Activated T-cell treated with anti-CD3 and anti-CD28 coated beads, Interleukin-2, amount 50 U/mL, for 24 hours (primary cell): ENCODE data around the gene VGLL2.

Experiments used
- DNase-seq: peaks from one replicate; pipeline ENCODE4 v3.0.0-alpha.2; 2020
- H3K27ac Mint-ChIP-seq: 2 replicates; pipeline ENCODE4 v1.8.0; 2020; ENCODE audit warnings: mild to moderate bottlenecking, mixed read lengths
- H3K27me3 Mint-ChIP-seq: 2 replicates; pipeline ENCODE4 v1.8.0; 2020; ENCODE audit warnings: mixed read lengths
- H3K36me3 Mint-ChIP-seq: 2 replicates; pipeline ENCODE4 v1.8.0; 2020; ENCODE audit warnings: low read depth, mixed read lengths
- H3K4me1 Mint-ChIP-seq: 2 replicates; pipeline ENCODE4 v1.8.0; 2020; ENCODE audit warnings: low read depth, mixed read lengths
- H3K4me3 Mint-ChIP-seq: 2 replicates; pipeline ENCODE4 v1.8.0; 2020; ENCODE audit warnings: mild to moderate bottlenecking, moderate library complexity, mixed read lengths
- H3K9me3 Mint-ChIP-seq: 2 replicates; pipeline ENCODE4 v1.8.0; 2020; ENCODE audit warnings: mixed read lengths

Gene VGLL2

DNA sequence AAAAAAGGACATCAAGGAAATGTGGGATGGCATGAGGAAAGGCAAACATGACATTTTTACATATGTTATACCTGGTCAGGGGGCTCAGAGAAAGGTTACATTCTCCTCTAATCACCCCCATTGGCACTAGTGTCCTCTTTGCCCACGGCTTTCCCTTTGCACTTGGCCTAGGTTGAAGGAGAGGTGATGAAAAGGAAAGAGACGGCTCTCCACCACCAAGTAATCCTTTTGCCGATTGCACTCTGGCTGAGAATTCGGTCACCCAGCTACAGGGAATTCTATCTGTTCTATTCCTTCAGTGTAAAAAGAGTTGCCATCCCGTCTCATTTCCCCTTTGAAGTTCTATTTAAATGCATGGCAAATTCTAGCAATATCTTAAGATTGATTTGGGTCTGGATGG, 10.4 kb downstream of the VGLL2 start:
- no peaks in the 10 kb centered on the region for H3K36me3 Mint-ChIP-seq
- no peaks in the 10 kb centered on the region for H3K9me3 Mint-ChIP-seq
- no peak overlapping the region for H3K27ac Mint-ChIP-seq
- no peak overlapping the region for H3K4me3 Mint-ChIP-seq
- H3K4me1 Mint-ChIP-seq = peaks cover 2% of the 10 kb centered on the region
- peaks cover 63% of the 10 kb centered on the region for H3K27me3 Mint-ChIP-seq
- no peak for DNase-seq

DNA sequence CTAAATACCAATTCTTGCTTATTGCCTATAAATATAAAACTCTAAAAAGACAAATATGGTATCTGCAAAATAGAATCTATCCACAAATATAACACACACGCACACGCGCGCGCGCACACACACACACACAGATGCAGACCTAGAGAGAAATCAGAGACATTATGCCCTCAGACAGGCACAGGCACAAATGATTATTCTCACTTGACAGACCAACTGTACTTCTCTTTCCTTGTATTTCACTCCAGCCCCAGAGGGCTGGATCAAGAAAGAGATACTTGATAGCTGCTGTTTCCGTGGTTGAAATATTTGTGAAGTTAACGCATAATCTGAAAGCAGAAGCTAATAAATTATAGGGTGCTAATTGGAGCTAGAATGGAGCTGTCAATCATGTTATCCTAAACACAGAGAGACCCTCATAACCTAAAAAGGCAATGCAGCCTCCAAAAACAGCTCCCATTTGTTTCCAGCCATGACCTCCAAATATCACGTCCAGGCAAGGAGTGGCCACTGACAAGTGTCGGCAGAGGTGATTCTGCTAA, 11.5 kb downstream of the VGLL2 start:
- Mint-ChIP-seq H3K27me3 (peaks cover 55% of the 10 kb centered on the region), H3K4me3 (no peak overlapping the region), H3K27ac (no peak overlapping the region), H3K4me1 (peaks cover 2% of the 10 kb centered on the region), H3K36me3 (no peaks in the 10 kb centered on the region), H3K9me3 (no peaks in the 10 kb centered on the region)
- no peak for DNase-seq

DNA sequence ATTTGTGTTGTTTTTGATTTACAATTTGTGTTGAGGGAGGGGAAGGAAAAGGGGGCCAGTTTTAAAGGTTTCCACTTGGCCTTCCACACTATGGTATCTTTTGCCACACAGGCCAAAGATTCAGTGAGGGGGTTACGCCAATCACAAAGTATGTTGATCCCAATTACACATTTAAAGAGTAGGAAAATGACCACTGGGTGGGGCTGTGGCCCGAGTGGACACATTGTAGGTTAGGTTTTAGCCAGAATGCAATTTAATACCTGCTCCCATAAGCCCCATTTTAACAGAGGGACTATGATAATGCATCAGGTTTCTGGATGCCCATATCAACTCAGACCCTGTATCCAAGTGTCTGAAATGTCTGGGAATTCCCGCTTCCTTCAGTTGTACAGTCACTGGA, 15.6 kb downstream of the VGLL2 start:
- H3K4me3 Mint-ChIP-seq = no peak overlapping the region
- no peaks in the 10 kb centered on the region for H3K36me3 Mint-ChIP-seq

DNA sequence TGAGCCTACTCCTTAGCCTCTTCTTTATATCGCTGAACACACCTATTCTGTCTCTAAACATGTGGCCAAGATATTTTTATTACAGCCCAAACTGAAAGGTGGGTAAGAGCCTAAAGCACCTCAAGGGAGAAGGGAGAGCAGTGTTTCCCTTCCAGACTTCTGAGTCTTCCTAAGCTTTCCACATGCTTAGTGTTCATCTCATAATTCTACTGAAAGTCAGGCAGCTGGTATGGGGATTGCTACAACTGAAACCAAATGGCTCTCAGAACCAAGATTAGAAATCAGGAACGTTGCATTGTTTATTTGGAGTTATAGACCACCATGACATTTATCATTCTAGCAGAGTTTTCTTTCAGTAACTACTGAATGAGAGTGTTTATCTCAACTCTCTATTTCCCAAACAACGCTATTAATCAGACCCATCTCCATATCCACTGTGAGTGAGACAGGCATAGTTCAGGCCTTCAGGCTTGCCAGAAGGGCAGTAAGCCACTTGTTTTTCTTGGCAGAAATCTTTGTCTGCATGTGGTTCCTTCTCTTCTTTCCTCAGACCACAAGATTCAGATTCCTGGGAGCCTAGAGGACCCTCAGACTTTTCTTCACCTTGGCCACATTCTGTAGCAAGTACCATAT, 22.8 kb downstream of the VGLL2 start:
- Mint-ChIP-seq H3K4me1 (no peaks in the 10 kb centered on the region), H3K27me3 (peaks cover 13% of the 10 kb centered on the region), H3K9me3 (no peaks in the 10 kb centered on the region), H3K4me3 (no peak overlapping the region), H3K36me3 (no peaks in the 10 kb centered on the region), H3K27ac (no peak overlapping the region)
- no peak for DNase-seq

More for the DNA sequence above, 15.6 kb downstream of the VGLL2 start:
- DNase-seq = no peak
- Mint-ChIP-seq H3K27ac (no peak overlapping the region), H3K27me3 (peaks cover 21% of the 10 kb centered on the region), H3K4me1 (no peaks in the 10 kb centered on the region), H3K9me3 (no peaks in the 10 kb centered on the region)

DNA sequence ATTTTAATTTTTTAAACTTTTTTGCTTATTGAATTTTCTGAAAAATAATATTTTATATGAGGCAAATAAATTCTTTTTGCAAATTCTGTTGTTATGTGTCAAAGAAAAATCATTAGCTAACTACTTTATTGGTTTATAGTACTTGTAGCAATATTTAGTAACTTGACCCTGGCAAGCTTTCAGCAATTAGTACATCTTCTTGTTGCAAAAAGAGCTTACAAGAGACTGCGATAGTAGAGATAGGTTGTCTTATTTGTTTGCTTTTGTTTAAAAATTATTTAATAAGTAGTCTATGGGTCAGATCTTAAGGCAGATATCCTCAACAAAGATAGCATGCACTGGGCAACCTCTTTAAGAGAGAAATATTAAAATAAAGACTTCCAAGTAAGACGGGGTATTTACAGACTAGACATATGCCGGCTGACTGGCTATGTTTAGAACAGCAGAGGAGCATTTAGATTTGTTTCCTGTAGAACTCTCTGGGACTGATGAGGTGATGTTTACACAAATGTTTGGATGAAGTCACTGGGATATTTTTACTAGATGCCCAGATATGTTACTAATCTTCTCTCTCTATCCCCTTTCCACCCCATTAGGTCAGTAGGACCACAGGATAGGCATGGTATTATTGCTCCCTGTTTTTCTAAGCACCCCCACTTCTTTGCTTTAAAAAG, 25.0 kb downstream of the VGLL2 start:
- Mint-ChIP-seq H3K27ac (no peak overlapping the region), H3K36me3 (no peaks in the 10 kb centered on the region), H3K4me1 (no peaks in the 10 kb centered on the region)

DNA sequence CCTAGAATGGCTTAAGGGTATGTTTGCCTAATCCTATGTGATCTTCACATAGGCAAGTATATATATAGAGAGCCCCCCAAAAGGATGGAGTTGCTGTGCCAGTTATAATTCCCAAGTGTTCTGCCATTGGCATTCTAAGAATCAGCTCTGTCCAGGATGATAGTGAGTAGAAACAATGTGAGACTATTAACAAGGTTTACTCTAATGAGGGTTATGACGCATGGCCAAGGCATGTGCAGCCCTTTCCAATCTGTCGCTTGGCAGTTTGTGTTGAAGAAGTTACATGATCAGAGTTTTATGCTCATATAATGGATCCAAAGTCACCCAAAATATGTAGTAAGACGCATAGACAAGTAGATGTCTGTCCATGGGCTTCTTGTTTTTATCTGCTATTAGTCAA, 33.6 kb downstream of the VGLL2 start:
- no peaks in the 10 kb centered on the region for H3K4me1 Mint-ChIP-seq
- no peak overlapping the region for H3K4me3 Mint-ChIP-seq
- no peak for DNase-seq
- H3K27me3 Mint-ChIP-seq = peaks cover 5% of the 10 kb centered on the region
- no peaks in the 10 kb centered on the region for H3K36me3 Mint-ChIP-seq
- H3K27ac Mint-ChIP-seq = no peak overlapping the region
- H3K9me3 Mint-ChIP-seq = no peaks in the 10 kb centered on the region

More for the DNA sequence above, 25.0 kb downstream of the VGLL2 start:
- peaks cover 18% of the 10 kb centered on the region for H3K27me3 Mint-ChIP-seq
- H3K4me3 Mint-ChIP-seq = no peak overlapping the region
- no peaks in the 10 kb centered on the region for H3K9me3 Mint-ChIP-seq
- no peak for DNase-seq

DNA sequence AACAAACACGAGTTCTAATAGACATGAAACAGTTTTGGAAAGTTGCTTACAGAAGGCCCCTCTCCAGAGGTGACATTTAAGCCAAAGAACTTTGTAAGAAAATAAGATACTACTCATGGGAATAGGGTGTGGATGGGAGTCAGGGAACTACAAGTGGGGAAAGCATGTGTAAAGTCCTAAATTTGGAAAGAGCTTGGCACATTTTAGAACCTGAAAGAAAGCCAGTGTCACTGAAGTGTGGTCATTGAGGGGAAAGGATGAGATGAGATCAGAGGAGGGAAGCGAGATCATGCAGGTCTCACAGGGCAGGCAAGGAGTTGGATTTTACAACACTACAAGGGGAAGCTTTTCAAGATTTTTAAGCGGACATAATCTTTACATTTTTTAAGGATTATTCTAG, 38.0 kb downstream of the VGLL2 start:
- Mint-ChIP-seq H3K4me3 (no peak overlapping the region), H3K9me3 (no peaks in the 10 kb centered on the region), H3K36me3 (no peaks in the 10 kb centered on the region), H3K27me3 (no peaks in the 10 kb centered on the region), H3K4me1 (no peaks in the 10 kb centered on the region), H3K27ac (no peak overlapping the region)
- no peak for DNase-seq

DNA sequence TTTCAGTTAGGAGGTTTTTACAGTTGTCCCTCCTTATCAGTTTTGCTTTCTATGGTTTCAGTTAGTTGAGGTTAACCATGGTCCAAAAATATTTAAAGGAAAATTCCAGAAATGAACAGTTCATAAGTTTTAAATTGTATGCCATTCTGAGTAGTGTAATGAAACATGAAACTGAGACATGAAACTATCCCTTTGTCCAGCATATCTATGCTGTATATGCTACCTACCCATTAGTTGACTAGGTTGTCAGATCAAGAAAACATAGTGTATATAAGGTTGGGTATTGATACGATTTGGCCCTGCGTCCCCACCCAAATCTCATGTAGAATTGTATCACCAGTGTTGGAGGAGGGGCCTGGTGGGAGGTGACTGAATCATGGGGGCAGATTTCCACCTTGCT, 39.1 kb downstream of the VGLL2 start:
- Mint-ChIP-seq H3K36me3 (no peaks in the 10 kb centered on the region), H3K4me3 (no peak overlapping the region), H3K27ac (no peak overlapping the region), H3K9me3 (no peaks in the 10 kb centered on the region), H3K27me3 (peaks cover 3% of the 10 kb centered on the region), H3K4me1 (no peaks in the 10 kb centered on the region)
- DNase-seq = no peak

DNA sequence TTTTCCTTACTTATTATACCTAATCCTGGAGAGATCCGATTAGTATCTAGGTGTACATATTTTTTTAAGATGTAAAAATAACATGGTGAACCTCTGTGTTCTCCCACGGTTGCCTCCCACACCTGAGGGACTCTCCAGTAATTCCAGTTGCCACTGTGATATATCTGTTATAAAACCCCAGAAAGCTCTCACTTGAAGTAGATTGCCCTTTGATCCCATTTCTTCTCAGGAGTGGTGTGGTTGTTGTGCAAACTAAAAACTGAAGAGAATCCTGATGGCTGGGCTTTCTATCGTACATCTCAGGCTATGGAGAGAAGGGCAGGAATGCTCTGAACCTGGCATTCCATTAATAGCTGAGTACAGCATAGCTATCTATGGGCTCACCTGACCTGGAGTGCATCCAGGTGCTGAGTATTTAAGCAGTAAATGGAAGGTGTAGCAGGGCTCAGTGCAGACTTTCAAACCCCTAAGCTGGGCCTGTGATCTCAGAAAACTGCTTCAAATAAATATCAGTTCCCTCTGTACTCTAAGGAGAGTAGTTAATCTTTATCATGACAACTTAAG, 41.0 kb downstream of the VGLL2 start:
- Mint-ChIP-seq H3K9me3 (no peaks in the 10 kb centered on the region), H3K4me3 (no peak overlapping the region), H3K27me3 (peaks cover 3% of the 10 kb centered on the region), H3K36me3 (no peaks in the 10 kb centered on the region), H3K27ac (no peak overlapping the region), H3K4me1 (no peaks in the 10 kb centered on the region)
- no peak for DNase-seq

DNA sequence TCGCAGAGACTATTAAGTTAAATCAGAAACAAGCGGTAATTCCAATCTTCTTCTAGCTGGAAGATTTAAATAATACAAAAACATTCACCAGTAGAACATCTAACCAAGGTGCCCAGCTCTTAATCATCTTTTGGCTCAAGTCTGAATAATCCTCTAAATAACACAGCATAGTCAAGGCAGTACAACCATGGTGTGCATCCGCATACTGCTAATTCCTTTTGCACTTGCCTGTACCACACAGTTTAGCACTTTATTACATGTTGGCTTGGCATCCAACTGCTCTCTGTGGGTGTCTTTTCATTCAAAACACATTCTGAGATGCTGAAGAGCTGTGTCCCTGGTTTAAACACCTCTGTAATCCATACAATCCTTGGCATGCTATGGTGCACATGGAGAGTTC, 42.3 kb downstream of the VGLL2 start:
- H3K27me3 Mint-ChIP-seq = peaks cover 11% of the 10 kb centered on the region
- H3K36me3 Mint-ChIP-seq = no peaks in the 10 kb centered on the region
- H3K4me3 Mint-ChIP-seq = no peak overlapping the region
- no peaks in the 10 kb centered on the region for H3K4me1 Mint-ChIP-seq
- H3K9me3 Mint-ChIP-seq = no peaks in the 10 kb centered on the region
- no peak overlapping the region for H3K27ac Mint-ChIP-seq
- no peak for DNase-seq

DNA sequence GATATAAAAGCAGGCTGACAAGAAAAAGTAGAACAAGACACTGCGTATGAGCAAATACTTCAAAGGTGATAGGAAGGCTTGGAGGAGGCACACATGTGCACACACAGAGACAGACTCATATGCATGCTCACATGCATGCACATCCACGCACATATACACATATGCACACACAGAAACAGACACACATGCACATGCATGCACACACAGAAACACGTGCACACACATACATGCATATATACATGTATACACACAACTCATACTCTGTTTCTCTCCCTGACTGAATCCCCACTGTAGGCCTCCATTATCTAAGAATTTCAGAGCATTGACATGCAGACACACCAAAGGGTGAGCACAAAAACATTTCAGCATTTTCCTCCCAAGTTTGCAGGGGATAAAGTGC, 43.7 kb downstream of the VGLL2 start:
- no peak overlapping the region for H3K4me3 Mint-ChIP-seq
- H3K36me3 Mint-ChIP-seq = no peaks in the 10 kb centered on the region
- DNase-seq = no peak
- H3K9me3 Mint-ChIP-seq = no peaks in the 10 kb centered on the region
- no peak overlapping the region for H3K27ac Mint-ChIP-seq
- peaks cover 11% of the 10 kb centered on the region for H3K27me3 Mint-ChIP-seq
- no peaks in the 10 kb centered on the region for H3K4me1 Mint-ChIP-seq

DNA sequence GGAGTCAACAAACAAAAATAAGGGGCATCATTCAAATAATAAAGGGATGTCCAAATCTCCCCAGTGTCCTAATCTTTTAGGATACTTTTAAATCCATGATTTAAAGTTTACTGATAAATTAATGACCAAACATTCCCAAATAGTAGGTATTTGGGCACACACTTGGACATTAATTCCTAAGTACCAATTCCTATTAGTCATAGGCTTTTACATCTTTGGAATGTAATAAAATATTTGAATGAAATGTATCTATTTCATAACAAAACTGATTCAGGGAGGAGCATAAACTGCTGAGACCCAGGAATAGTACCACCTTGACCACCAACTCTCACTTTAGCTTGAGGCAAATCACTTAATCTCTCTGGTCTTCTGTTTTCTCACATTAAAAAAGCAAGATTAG, 44.3 kb downstream of the VGLL2 start:
- Mint-ChIP-seq H3K27me3 (peaks cover 11% of the 10 kb centered on the region), H3K27ac (no peak overlapping the region), H3K4me3 (no peak overlapping the region), H3K9me3 (no peaks in the 10 kb centered on the region), H3K36me3 (no peaks in the 10 kb centered on the region), H3K4me1 (no peaks in the 10 kb centered on the region)
- no peak for DNase-seq

DNA sequence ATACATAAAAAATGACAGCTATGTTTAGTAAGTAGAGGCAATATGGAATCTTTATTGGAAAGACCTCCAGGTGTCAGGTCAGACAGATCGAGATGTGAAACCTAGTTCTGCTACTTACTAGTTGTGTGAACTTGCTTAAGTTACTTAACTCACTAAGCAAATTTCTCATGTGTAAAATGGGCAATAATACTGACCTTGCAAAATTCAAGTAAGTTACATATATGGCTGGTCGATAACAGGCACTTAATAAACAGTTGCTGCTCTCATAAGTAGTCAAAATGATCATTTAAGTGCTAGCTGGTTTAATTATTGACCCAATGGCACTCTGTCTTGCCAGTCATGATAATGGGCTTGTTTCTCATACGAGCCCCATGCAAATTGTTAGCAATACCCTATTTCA, 46.0 kb downstream of the VGLL2 start:
- Mint-ChIP-seq H3K27me3 (peaks cover 11% of the 10 kb centered on the region), H3K9me3 (no peaks in the 10 kb centered on the region), H3K36me3 (no peaks in the 10 kb centered on the region), H3K4me3 (no peak overlapping the region), H3K27ac (no peak overlapping the region), H3K4me1 (no peaks in the 10 kb centered on the region)
- DNase-seq = no peak

DNA sequence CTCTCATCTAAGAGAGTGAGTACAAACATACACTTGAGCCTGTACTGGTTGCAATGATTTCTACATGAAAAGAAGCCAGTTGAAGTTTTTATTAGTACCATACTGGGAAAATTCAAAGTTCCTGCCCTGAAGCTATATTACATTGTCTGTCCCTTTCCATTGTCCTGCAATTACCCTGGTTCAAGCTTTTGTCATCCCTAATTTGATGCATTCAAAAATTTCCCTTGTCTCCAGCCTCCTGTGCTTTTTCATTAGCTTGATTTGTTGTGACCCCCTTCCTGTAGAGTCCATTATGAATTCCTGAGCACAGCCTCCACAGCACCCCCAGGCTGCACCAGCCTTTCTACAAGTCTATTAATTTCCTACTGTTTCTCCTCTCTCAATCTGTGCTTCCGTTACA, 46.4 kb downstream of the VGLL2 start:
- no peak for DNase-seq
- Mint-ChIP-seq H3K4me1 (no peaks in the 10 kb centered on the region), H3K27ac (no peak overlapping the region)

DNA sequence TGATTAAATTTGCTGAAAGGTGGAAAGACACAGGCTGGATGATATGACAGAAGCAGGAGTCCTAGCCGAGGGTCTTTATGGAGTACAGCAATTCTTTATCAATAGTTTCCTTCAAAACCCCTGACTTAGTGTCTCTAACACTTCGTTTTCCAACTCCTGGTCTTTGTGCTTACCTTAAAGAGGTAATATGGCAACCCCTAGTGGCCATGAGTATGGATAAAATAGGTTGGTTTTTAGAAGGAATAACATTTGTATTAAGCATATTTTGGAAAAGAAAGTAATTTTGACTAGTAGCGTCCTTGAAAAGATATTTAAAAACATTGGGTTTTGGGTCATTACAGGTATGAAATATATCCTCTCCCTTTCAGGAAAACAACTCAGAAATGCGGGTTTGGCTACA, 51.9 kb downstream of the VGLL2 start:
- H3K4me3 Mint-ChIP-seq = no peak overlapping the region
- peaks cover 3% of the 10 kb centered on the region for H3K27me3 Mint-ChIP-seq
- H3K27ac Mint-ChIP-seq = no peak overlapping the region
- H3K4me1 Mint-ChIP-seq = no peaks in the 10 kb centered on the region
- H3K36me3 Mint-ChIP-seq = no peaks in the 10 kb centered on the region
- no peaks in the 10 kb centered on the region for H3K9me3 Mint-ChIP-seq
- DNase-seq = no peak

More for the DNA sequence above, 46.4 kb downstream of the VGLL2 start:
- Mint-ChIP-seq H3K4me3 (no peak overlapping the region), H3K27me3 (peaks cover 11% of the 10 kb centered on the region), H3K9me3 (no peaks in the 10 kb centered on the region), H3K36me3 (no peaks in the 10 kb centered on the region)
